Measurements from ENCODE around the gene CPHXL2.
A peak's percentile ranks its signal among the peaks of the same experiment; 100 is the strongest.

The CPHXL2 gene

GRCh38 chr16:75658175-75658574 is 18.6 kb downstream of the CPHXL2 start:
- Histone ChIP-seq H4K8ac (ENCODE audit: low read depth, low read length) (no peak overlapping the region), H3K27ac (ENCODE audit: low read depth, low read length) (no peak overlapping the region), H3K4me2 (ENCODE audit: low read length) (no peak overlapping the region)

GRCh38 chr16:75653922-75654321 is 22.9 kb downstream of the CPHXL2 start:
- Histone ChIP-seq H4K12ac (ENCODE audit: low read depth, low read length) (no peak overlapping the region), H3K79me2 (ENCODE audit: control insufficient read depth, insufficient read depth, low read length, poor library complexity) (peaks cover 3% of the 10 kb centered on the region), H2BK12ac (ENCODE audit: low read length) (no peak overlapping the region), H3K14ac (ENCODE audit: low read length) (no peak overlapping the region), H4K91ac (ENCODE audit: low read depth, low read length) (no peak overlapping the region), H4K8ac (ENCODE audit: low read depth, low read length) (no peak overlapping the region), H3K4me3 (ENCODE audit: low read depth, low read length) (no peak overlapping the region), H3K9me3 (ENCODE audit: insufficient read depth, low read depth, low read length) (no peaks in the 10 kb centered on the region), H3K27me3 (ENCODE audit: insufficient read depth, low read length) (no peaks in the 10 kb centered on the region), H2AK5ac (ENCODE audit: low read length) (no peak overlapping the region), H2BK5ac (ENCODE audit: low read depth, low read length, poor library complexity) (no peak overlapping the region), H3K79me1 (ENCODE audit: low read length) (peaks cover under 1% of the 10 kb centered on the region), H3K9ac (ENCODE audit: low read length) (no peak overlapping the region), H3K27ac (ENCODE audit: low read depth, low read length) (no peak overlapping the region), H3K4ac (ENCODE audit: low read depth, low read length) (no peak overlapping the region), H3K4me2 (ENCODE audit: low read length) (no peak overlapping the region), H3K23ac (ENCODE audit: low read length) (no peak overlapping the region), H2AFZ (ENCODE audit: insufficient read depth, low read length, poor library complexity) (no peak overlapping the region), H2BK120ac (ENCODE audit: insufficient read depth, low read length, poor library complexity) (no peak overlapping the region), H3K18ac (ENCODE audit: low read length) (no peak overlapping the region), H3K4me1 (ENCODE audit: control insufficient read depth in 1 of 2, insufficient read depth in 2 of 2, low read length in 2 of 2) (peaks cover 0 to 7% of the 10 kb centered on the region in 2 experiments), H3K36me3 (ENCODE audit: control insufficient read depth in 1 of 2, insufficient read depth in 2 of 2, low read length in 2 of 2) (peaks cover 10 to 21% of the 10 kb centered on the region in 2 experiments)
- WGBS (ENCODE audit: extremely low coverage, insufficient coverage, insufficient read length), result no CpG with 5 or more reads among the region's 1 CpG
- no peak for DNase-seq

More at GRCh38 chr16:75658175-75658574, 18.6 kb downstream of the CPHXL2 start:
- Histone ChIP-seq H2BK5ac (ENCODE audit: low read depth, low read length, poor library complexity) (no peak overlapping the region), H3K4me1 (ENCODE audit: control insufficient read depth in 1 of 2, insufficient read depth in 2 of 2, low read length in 2 of 2) (no peaks in the 10 kb centered on the region), H4K12ac (ENCODE audit: low read depth, low read length) (no peak overlapping the region), H3K23ac (ENCODE audit: low read length) (no peak overlapping the region), H3K79me2 (ENCODE audit: control insufficient read depth, insufficient read depth, low read length, poor library complexity) (no peaks in the 10 kb centered on the region), H3K9me3 (ENCODE audit: insufficient read depth, low read depth, low read length) (peaks cover 2% of the 10 kb centered on the region), H3K14ac (ENCODE audit: low read length) (no peak overlapping the region), H3K4ac (ENCODE audit: low read depth, low read length) (no peak overlapping the region), H3K79me1 (ENCODE audit: low read length) (no peaks in the 10 kb centered on the region), H2AK5ac (ENCODE audit: low read length) (no peak overlapping the region), H3K27me3 (ENCODE audit: insufficient read depth, low read length) (no peaks in the 10 kb centered on the region), H3K18ac (ENCODE audit: low read length) (no peak overlapping the region), H2BK120ac (ENCODE audit: insufficient read depth, low read length, poor library complexity) (no peak overlapping the region), H4K91ac (ENCODE audit: low read depth, low read length) (no peak overlapping the region), H2AFZ (ENCODE audit: insufficient read depth, low read length, poor library complexity) (no peak overlapping the region), H3K4me3 (ENCODE audit: low read depth, low read length) (no peak overlapping the region), H2BK12ac (ENCODE audit: low read length) (no peak overlapping the region), H3K36me3 (ENCODE audit: control insufficient read depth in 1 of 2, insufficient read depth in 2 of 2, low read length in 2 of 2) (peaks cover 15 to 21% of the 10 kb centered on the region in 2 experiments), H3K9ac (ENCODE audit: low read length) (no peak overlapping the region)
- DNase-seq, result no peak
- WGBS (ENCODE audit: extremely low coverage, insufficient coverage, insufficient read length), result no CpG with 5 or more reads among the region's 2 CpGs

- Histone ChIP-seq H2AK5ac (ENCODE audit: low read length) (peak overlapping the region; percentile 73), H3K4me1 (ENCODE audit: control insufficient read depth in 1 of 2, insufficient read depth in 2 of 2, low read length in 2 of 2) (peaks cover 3 to 13% of the 10 kb centered on the region in 2 experiments), H3K14ac (ENCODE audit: low read length) (peak overlapping the region; percentile 87), H3K27ac (ENCODE audit: low read depth, low read length) (peak overlapping the region; percentile 60), H2AFZ (ENCODE audit: insufficient read depth, low read length, poor library complexity) (peak overlapping the region; percentile 59), H3K27me3 (ENCODE audit: insufficient read depth, low read length) (no peaks in the 10 kb centered on the region), H3K9ac (ENCODE audit: low read length) (peak overlapping the region; percentile 84), H3K79me2 (ENCODE audit: control insufficient read depth, insufficient read depth, low read length, poor library complexity) (peaks cover 18% of the 10 kb centered on the region), H3K23ac (ENCODE audit: low read length) (no peak overlapping the region), H2BK120ac (ENCODE audit: insufficient read depth, low read length, poor library complexity) (peak overlapping the region; percentile 64), H3K9me3 (ENCODE audit: insufficient read depth, low read depth, low read length) (no peaks in the 10 kb centered on the region), H3K4ac (ENCODE audit: low read depth, low read length) (peak overlapping the region; percentile 89), H3K4me2 (ENCODE audit: low read length) (peak overlapping the region; percentile 78), H2BK5ac (ENCODE audit: low read depth, low read length, poor library complexity) (peak overlapping the region; percentile 68), H4K12ac (ENCODE audit: low read depth, low read length) (peak overlapping the region; percentile 96), H4K91ac (ENCODE audit: low read depth, low read length) (peak overlapping the region; percentile 62), H3K18ac (ENCODE audit: low read length) (peak overlapping the region; percentile 75), H4K8ac (ENCODE audit: low read depth, low read length) (peak overlapping the region; percentile 74), H2BK12ac (ENCODE audit: low read length) (no peak overlapping the region), H3K4me3 (ENCODE audit: low read depth, low read length) (peak overlapping the region; percentile 91), H3K36me3 (ENCODE audit: control insufficient read depth in 1 of 2, insufficient read depth in 2 of 2, low read length in 2 of 2) (peaks cover 6 to 9% of the 10 kb centered on the region in 2 experiments), H3K79me1 (ENCODE audit: low read length) (peaks cover 14% of the 10 kb centered on the region)
- WGBS (ENCODE audit: extremely low coverage, insufficient coverage, insufficient read length), result no CpG with 5 or more reads among the region's 62 CpGs
- peak; percentile 67 to 86 for DNase-seq
These were observed 28.3 kb downstream of the CPHXL2 start for GRCh38 chr16:75648265-75649076.

GRCh38 chr16:75647492-75648264 is 29.1 kb downstream of the CPHXL2 start, which contains the start of the genes KARS1 and TERF2IP:
Gene KARS1 (minus strand): TSS chr16:75647665. CDS start chr16:75647639, 26 bp downstream.
Gene TERF2IP (plus strand): TSS chr16:75647773. CDS start chr16:75647883, 110 bp downstream.
- H3K79me1 ChIP-seq (ENCODE audit: low read length), result peaks cover 14% of the 10 kb centered on the region
- H3K9me3 ChIP-seq (ENCODE audit: insufficient read depth, low read depth, low read length), result no peaks in the 10 kb centered on the region
- H4K8ac ChIP-seq (ENCODE audit: low read depth, low read length), result peak within 1 kb of the TSS; percentile 88
- peak within 1 kb of the TSS; percentile 68 for H2BK5ac ChIP-seq (ENCODE audit: low read depth, low read length, poor library complexity)
- peak within 1 kb of the TSS; percentile 62 for H4K91ac ChIP-seq (ENCODE audit: low read depth, low read length)
- H3K23ac ChIP-seq (ENCODE audit: low read length), result no peak within 1 kb of the TSS
- H3K4me1 ChIP-seq (ENCODE audit: control insufficient read depth in 1 of 2, insufficient read depth in 2 of 2, low read length in 2 of 2), result peaks cover 3 to 13% of the 10 kb centered on the region in 2 experiments
- peak within 1 kb of the TSS; percentile 56 for H4K12ac ChIP-seq (ENCODE audit: low read depth, low read length)
- H3K18ac ChIP-seq (ENCODE audit: low read length), result peak within 1 kb of the TSS; percentile 38
- peak within 1 kb of the TSS; percentile 82 for H3K14ac ChIP-seq (ENCODE audit: low read length)
- peak within 1 kb of the TSS; percentile 89 for H3K4ac ChIP-seq (ENCODE audit: low read depth, low read length)
- peak within 1 kb of the TSS; percentile 73 for H2AK5ac ChIP-seq (ENCODE audit: low read length)
- H3K27ac ChIP-seq (ENCODE audit: low read depth, low read length), result peak within 1 kb of the TSS; percentile 60
- H2BK12ac ChIP-seq (ENCODE audit: low read length), result no peak within 1 kb of the TSS
- peaks cover 18% of the 10 kb centered on the region for H3K79me2 ChIP-seq (ENCODE audit: control insufficient read depth, insufficient read depth, low read length, poor library complexity)
- H3K4me2 ChIP-seq (ENCODE audit: low read length), result peak within 1 kb of the TSS; percentile 78
- H2AFZ ChIP-seq (ENCODE audit: insufficient read depth, low read length, poor library complexity), result peak within 1 kb of the TSS; percentile 59
- H3K27me3 ChIP-seq (ENCODE audit: insufficient read depth, low read length), result no peaks in the 10 kb centered on the region
- H3K36me3 ChIP-seq (ENCODE audit: control insufficient read depth in 1 of 2, insufficient read depth in 2 of 2, low read length in 2 of 2), result peaks cover 6 to 9% of the 10 kb centered on the region in 2 experiments
- H3K9ac ChIP-seq (ENCODE audit: low read length), result peak within 1 kb of the TSS; percentile 93
- H3K4me3 ChIP-seq (ENCODE audit: low read depth, low read length), result peak within 1 kb of the TSS; percentile 91
- peak within 1 kb of the TSS; percentile 45 for H2BK120ac ChIP-seq (ENCODE audit: insufficient read depth, low read length, poor library complexity)
- no CpG with 5 or more reads among the region's 76 CpGs for WGBS (ENCODE audit: extremely low coverage, insufficient coverage, insufficient read length)
- peak; percentile 94 to 96 for DNase-seq

Measured in trophoblast cell (in vitro differentiated cells and primary cell).